ENCODE measurements around the gene LZIC. TPM values are rescaled to one million over a fixed set of nuclear protein-coding genes. Genes with fewer than 3 reads are reported as not detected.
A peak's percentile ranks its signal among the peaks of the same experiment; 100 is the strongest.

The LZIC gene
- total and polyA plus RNA-seq, 9 of the 15 experiments (the other 6 are each of a cell fraction or from before 2014, with no cell fraction given): 32.9 to 109 (median 61.7) TPM

GRCh38 chr1:9909234-9910046 lies 33.8 kb downstream of the LZIC start:
- Histone ChIP-seq H3K9me1 (ENCODE audit: control insufficient read depth, insufficient read depth, low read length) (peaks cover 2% of the 10 kb centered on the region), H3K9me3 (replicated peaks; ENCODE audit: control insufficient read depth, insufficient read depth, low read depth, low read length) (no peaks in the 10 kb centered on the region), H3K4me3 (peak overlapping the region; percentile 78), H3K27ac (ENCODE audit: extremely low read depth, low read depth, low read length) (peak overlapping the region; percentile 75), H3K79me2 (ENCODE audit: control insufficient read depth, insufficient read depth, low read length) (peaks cover 12% of the 10 kb centered on the region), H3K9ac (ENCODE audit: insufficient read depth in 1 of 2, low read depth in 2 of 2, low read length in 2 of 2) (peak overlapping the region; percentile 68 to 92), H3K4me1 (replicated peaks in 1 of 2; ENCODE audit: control insufficient read depth in 2 of 2, insufficient read depth in 2 of 2, low read length in 2 of 2) (peaks cover 27 to 37% of the 10 kb centered on the region in 2 experiments), H3K27me3 (ENCODE audit: control insufficient read depth in 2 of 2, insufficient read depth in 2 of 2, low read length in 2 of 2) (no peaks in the 10 kb centered on the region), H2AFZ (ENCODE audit: low read depth, low read length) (peak overlapping the region; percentile 58), H3K4me2 (ENCODE audit: insufficient read depth, low read length) (peak overlapping the region; percentile 85), H4K20me1 (replicated peaks; ENCODE audit: control insufficient read depth, insufficient read depth, low read length) (no peaks in the 10 kb centered on the region; the same call in 1 of the 2 replicates), H3K36me3 (ENCODE audit: control insufficient read depth, insufficient read depth, low read length) (no peaks in the 10 kb centered on the region)
- ChIA-PET POLR2A (interaction anchor here (0.7 to 1.8 kb wide), 4 partner anchors 8 to 23 kb away, joined by 3 to 5 read pairs (median 4); no protein-coding TSS in a partner anchor), CTCF (ENCODE audit: low intra/inter-chr PET ratio) (no interaction called here)
- in situ Hi-C loops (cut with MboI) (no loop called here), intact Hi-C loops (cut with micrococcal nuclease) (loop anchor here (2.0 kb wide), 2 partner anchors 33 to 35 kb away; partner anchors contain the start of genes LZIC and NMNAT1)
- WGBS (ENCODE audit: insufficient coverage, low coverage, missing lambda C conversion rate): 2% methylated on average over 38 of the region's 47 CpGs
- BruUV-seq (replicated peaks): no TSS peak
- DNase-seq (ENCODE audit: extremely low read depth in 1 of 4, low spot score in 3 of 4): peak; percentile 26 to 68 (median 38)
- peak; percentile 49 for FAIRE-seq
- no peak for ATAC-seq
- no peak for TF ChIP-seq EHMT2 (IDR thresholded peaks at IDR 0.05)
- TF ChIP-seq HMG20B (CRISPR knock-in tag; IDR thresholded peaks at IDR 0.05): no peak
- no peak for TF ChIP-seq ZNF133 (CRISPR knock-in tag; IDR thresholded peaks at IDR 0.05)
- no peak for TF ChIP-seq PTTG1 (tag; IDR thresholded peaks at IDR 0.05; ENCODE audit: low read depth)
- peak; percentile 36 for TF ChIP-seq NFIC (IDR thresholded peaks at IDR 0.05)
- TF ChIP-seq SFPQ (IDR thresholded peaks at IDR 0.05; ENCODE audit: low read depth, low read length): no peak
- TF ChIP-seq SETDB1 (IDR thresholded peaks at IDR 0.05; ENCODE audit: low read length): no peak
- TF ChIP-seq ZNF143 (CRISPR knock-in tag; IDR thresholded peaks at IDR 0.05): 0 out of 2 replicates have a peak, but pooled peaks have one; percentile 12
- TF ChIP-seq RBFOX2 (IDR thresholded peaks at IDR 0.05; ENCODE audit: low read depth, low read length): no peak
- no peak for TF ChIP-seq ZNF324 (CRISPR knock-in tag; IDR thresholded peaks at IDR 0.05)
- no peak for TF ChIP-seq CCNT2 (IDR thresholded peaks at IDR 0.05; ENCODE audit: borderline replicate concordance, extremely low read depth, insufficient read length, low read depth, low read length)
- no peak for TF ChIP-seq NR2C2 (CRISPR knock-in tag; IDR thresholded peaks at IDR 0.05)
- no peak for TF ChIP-seq NR2C2 (tag; IDR thresholded peaks at IDR 0.05)
- TF ChIP-seq MEIS2 (IDR thresholded peaks at IDR 0.05; ENCODE audit: partially characterized antibody): peak; percentile 71
- TF ChIP-seq NCOR1 (IDR thresholded peaks at IDR 0.05): no peak
- TF ChIP-seq DPF2 (IDR thresholded peaks at IDR 0.05): peak; percentile 18; the same call in 1 of the 2 replicates
- no peak for TF ChIP-seq HINFP (tag; conservative IDR thresholded peaks at IDR 0.05; ENCODE audit: low read depth)

All from K562 (cell line).